Measurements from ENCODE around the gene TMEM255A.
A peak's percentile ranks its signal among the peaks of the same experiment; 100 is the strongest.
"Not testable (repeated sequence)": the region's sequence is repeated elsewhere in the genome, so short reads cannot be mapped to it uniquely, and the experiment has no call there.

TMEM255A gene

GRCh38 chrX:120310861-120311726, at the start of gene TMEM255A:
Gene TMEM255A, minus strand, starts transcription at chrX:120311461. Its CDS starts 152 bp downstream, at chrX:120311309.
- peak; percentile 1 for DNase-seq

DNA sequence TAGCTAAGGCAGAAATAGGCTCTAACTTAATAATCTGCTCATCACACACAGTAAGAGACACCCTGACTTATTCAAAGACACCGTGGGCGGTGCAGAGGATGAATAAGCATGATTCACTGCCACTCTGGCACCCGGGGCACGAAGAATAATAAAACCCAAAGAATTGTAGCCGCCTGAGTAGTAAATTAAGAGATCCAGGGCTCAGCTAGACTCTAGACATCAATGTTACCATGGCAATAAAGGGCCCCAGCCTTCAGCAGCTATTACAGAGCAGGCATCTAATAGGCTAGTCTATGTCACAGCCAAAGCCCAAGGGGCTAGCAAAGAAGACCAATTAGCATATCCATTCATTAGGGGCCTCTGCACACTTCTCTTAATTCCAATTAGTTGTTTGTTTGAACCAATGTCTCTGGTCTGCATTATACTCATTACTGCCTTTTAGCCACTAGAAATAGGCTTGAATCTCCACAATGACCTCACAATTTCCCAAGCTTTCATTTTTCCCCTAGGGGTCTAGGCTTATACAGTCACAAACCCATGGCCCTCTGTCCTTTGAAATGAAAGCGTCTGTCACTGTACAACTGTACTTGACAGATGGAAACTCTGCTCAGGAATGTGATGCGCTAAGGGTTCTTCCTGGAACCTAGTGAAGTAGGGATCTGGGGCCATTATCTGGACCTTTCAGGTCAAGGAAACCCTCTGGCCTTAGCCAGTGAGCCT, 47.6 kb upstream of the TMEM255A start:
- peak; percentile 28 for DNase-seq

- no peak for DNase-seq
These were observed 45.9 kb upstream of the TMEM255A start for GRCh38 chrX:120357186-120357585.

DNA sequence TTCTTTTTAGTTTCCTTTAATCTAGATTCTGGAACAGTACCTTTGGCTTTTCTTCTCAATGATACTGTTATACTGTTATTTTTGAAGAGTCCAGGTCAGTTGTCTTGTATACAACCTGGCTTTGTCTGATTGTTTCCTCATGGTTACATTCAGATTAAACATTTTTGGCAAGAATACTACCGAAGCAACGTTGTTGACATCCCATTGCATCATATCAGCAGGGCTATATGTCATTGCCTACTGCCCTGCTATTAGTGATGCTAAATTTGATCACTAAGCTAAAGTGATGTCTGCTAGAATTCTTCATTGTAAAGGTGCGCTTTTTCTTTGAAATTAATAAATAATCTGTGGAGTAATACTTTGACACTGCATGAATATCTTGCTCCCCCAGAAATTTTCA, 44.8 kb upstream of the TMEM255A start:
- DNase-seq, result no peak

- no peak for DNase-seq
These were observed 39.3 kb upstream of the TMEM255A start for GRCh38 chrX:120350450-120351138.

- not testable (repeated sequence) for DNase-seq
These were observed 33.3 kb upstream of the TMEM255A start for GRCh38 chrX:120344566-120344965.

GRCh38 chrX:120336899-120337298, 25.6 kb upstream of the TMEM255A start:
- DNase-seq, result no peak

DNA sequence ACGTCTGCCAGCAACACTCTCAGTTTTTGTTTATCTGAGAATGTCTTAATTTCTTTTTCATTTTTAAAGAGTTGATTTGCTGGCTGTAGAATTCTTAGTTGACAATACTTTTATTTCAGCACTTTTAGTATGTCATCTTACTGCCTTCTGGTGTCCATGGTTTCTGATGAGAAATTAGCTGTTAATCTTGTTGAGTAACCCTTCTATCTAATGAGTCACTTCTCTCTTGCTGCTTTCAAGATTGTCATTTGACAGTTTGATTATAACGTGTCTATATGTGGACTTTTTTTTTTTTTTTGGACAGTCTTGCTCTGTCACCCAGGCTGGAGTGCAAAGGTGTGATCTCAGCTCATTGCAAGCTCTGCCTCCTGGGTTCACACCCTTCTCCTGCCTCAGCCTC, 24.0 kb upstream of the TMEM255A start:
- no peak for DNase-seq

- DNase-seq, result no peak
These were observed 23.3 kb upstream of the TMEM255A start for GRCh38 chrX:120334603-120335002.

GRCh38 chrX:120334151-120334550, 22.9 kb upstream of the TMEM255A start:
- DNase-seq, result no peak

DNA sequence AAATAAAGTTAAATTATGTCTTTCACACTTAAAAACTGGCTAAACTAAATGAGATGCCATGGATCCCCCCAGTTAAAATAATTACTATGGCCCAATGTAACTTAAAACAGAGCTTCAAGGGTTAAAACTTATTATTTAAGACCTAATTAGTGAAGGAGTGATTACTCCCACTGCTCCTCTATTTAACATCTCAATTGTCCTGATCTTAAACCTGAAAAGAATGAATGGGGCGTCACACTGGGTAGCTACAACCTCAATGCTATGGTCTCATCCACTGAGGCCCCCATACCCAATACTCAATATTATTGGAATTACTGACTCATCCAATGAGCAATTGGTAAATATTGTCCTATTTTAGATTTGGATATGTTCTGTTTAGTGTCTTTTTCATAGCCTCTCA, 21.1 kb upstream of the TMEM255A start:
- DNase-seq, result no peak

- no peak for DNase-seq
These were observed 19.9 kb upstream of the TMEM255A start for GRCh38 chrX:120331116-120331515.

DNA sequence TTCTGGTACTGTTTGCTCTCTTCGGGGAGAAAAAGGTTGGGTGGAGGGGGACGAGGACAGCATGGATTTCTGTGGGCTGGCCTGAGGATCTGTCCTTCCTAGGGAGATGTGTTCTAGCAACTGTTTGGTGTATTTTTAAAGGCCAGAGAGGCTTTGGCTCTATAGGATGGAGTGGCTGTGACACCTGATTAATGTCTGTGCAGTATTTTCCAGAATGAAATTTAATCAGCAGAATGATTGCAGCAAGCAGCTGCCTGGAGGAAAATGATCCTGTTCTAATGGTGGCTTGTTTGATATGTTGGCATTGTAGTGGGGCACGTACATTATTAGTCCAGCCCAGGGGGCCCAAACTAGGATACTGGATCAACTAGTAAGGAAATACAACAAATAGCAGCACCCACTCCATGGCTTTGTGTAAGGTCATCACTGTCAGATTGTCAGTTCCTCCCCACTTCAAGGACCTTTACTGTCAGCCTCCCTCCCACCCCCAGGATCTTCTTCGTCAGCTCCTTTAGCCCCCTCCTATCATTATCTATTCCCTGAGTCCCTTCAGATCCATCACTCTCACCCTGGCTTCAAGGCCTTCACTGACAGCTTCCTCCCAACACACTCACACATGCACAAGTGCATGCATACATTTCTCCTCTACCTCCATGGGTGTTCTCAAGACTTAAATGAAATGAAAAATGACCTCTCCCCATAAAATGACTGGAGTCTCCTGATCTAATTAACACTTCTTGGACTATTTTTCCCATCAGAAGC, 10.4 kb upstream of the TMEM255A start:
- no peak for DNase-seq

- no peak for DNase-seq
These were observed 7.2 kb upstream of the TMEM255A start for GRCh38 chrX:120318411-120318810.

- no peak for DNase-seq
These were observed 5.5 kb upstream of the TMEM255A start for GRCh38 chrX:120316587-120317283.

- no peak for DNase-seq
These were observed 4.5 kb upstream of the TMEM255A start for GRCh38 chrX:120315776-120316175.

GRCh38 chrX:120311727-120312063, 434 bp upstream of the TMEM255A start:
- no peak for DNase-seq

GRCh38 chrX:120309873-120310705, 1.2 kb downstream of the TMEM255A start:
- DNase-seq, result peak; percentile 4

- peak; percentile 61 for DNase-seq
These were observed 2.0 kb downstream of the TMEM255A start for GRCh38 chrX:120308959-120309872.

GRCh38 chrX:120308558-120308957, 2.7 kb downstream of the TMEM255A start:
- DNase-seq, result no peak
